HCT116 (cell line): ENCODE measurements around the gene MORN1. TPM values are rescaled to one million over a fixed set of nuclear protein-coding genes. Genes with fewer than 3 reads are reported as not detected.

Source experiments
- ATAC-seq: fragments of 200-7000 bp; cut with Tn5 transposase; 2 replicates; pipeline ENCODE4 v1.9.1; 2020; ENCODE audit warnings: mild to moderate bottlenecking, moderate library complexity
- BruUV-seq: library from RNA; stranded (reverse); fragments of 400-500 nt; replicated peaks from 2 replicates; lab custom pipeline; 2021; lab: Mats Ljungman, UMichigan
- CTCF ChIA-PET: fragments of 300-600 bp; sonication (Branson Sonifier 250); formaldehyde crosslinking; loops from one replicate; lab custom pipeline; 2021; ENCODE audit warnings: antibody characterized with exemption; lab: Charles Lee
- POLR2A ChIA-PET: fragments of 300-600, 350-600 bp; sonication (Branson Sonifier 250); formaldehyde crosslinking; loops from one replicate; lab custom pipeline; 2021; ENCODE audit warnings: antibody characterized with exemption; lab: Charles Lee
- RAD21 ChIA-PET, 2 experiments: fragments of 300-600 bp; sonication (Branson Sonifier 250); formaldehyde crosslinking; loops; one replicate each; lab custom pipeline; 2023; ENCODE audit warnings: low total read pairs in 2 of 2; ENCODE audit not compliant: uncharacterized antibody in 2 of 2, unreplicated experiment in 2 of 2, low non-redundant PET in 1 of 2; lab: Charles Lee
- DNase-seq: peaks from one replicate; pipeline ENCODE4 v3.0.0-alpha.2; 2010; ENCODE audit warnings: low read depth, low spot score
- H2AFZ ChIP-seq: fragments of 200-600 bp; shearing (Covaris generic), sonication (generic); 2 replicates; pipeline ENCODE4 v1.6.1; 2017; ENCODE audit warnings: low read depth, mixed run types, mixed read lengths, antibody characterized with exemption, low read length; ENCODE audit not compliant: poor library complexity, severe bottlenecking
- H3K27ac ChIP-seq: 2 replicates; pipeline ENCODE4 v1.5.1; 2012; ENCODE audit warnings: low read depth, low read length
- H3K27me3 ChIP-seq: fragments of 200-600 bp; sonication (generic); 2 replicates; pipeline ENCODE4 v1.6.1; 2016; ENCODE audit warnings: mixed run types, low read length, mixed read lengths; ENCODE audit not compliant: insufficient read depth
- H3K36me3 ChIP-seq, 2 experiments: fragments of 200-500 bp in 1 of 2; fragments of 200-600 bp in 1 of 2; sonication (Bioruptor generic) in 1 of 2; sonication (generic) in 1 of 2; 2 replicates each; pipeline versions ENCODE4 v1.5.1 to v1.6.1; 2014 to 2016; ENCODE audit warnings: low read length in 2 of 2, inconsistent platforms in 1 of 2, mixed read lengths in 1 of 2, mixed run types in 1 of 2; ENCODE audit not compliant: insufficient read depth in 2 of 2, control insufficient read depth in 1 of 2
- H3K4me1 ChIP-seq, 2 experiments: fragments of 200-600 bp in 1 of 2; sonication (generic) in 1 of 2; 2 replicates each; pipeline versions ENCODE4 v1.5.1 to v1.6.1; 2012 to 2017; ENCODE audit warnings: low read length in 2 of 2, inconsistent platforms in 1 of 2, mild to moderate bottlenecking in 1 of 2, mixed read lengths in 1 of 2, mixed run types in 1 of 2, moderate library complexity in 1 of 2; ENCODE audit not compliant: insufficient read depth in 2 of 2, control insufficient read depth in 1 of 2
- H3K4me2 ChIP-seq: fragments of 200-600 bp; sonication (generic); 2 replicates; pipeline ENCODE4 v1.6.1; 2017; ENCODE audit warnings: mixed run types, low read length, mixed read lengths
- H3K4me3 ChIP-seq, 2 experiments: fragments of 200-600 bp in 1 of 2; sonication (generic) in 1 of 2; replicated peaks in 1 of 2; 2 replicates each; pipeline ENCODE4 v1.5.1; 2011 to 2016; ENCODE audit warnings: low read length in 2 of 2, control low read depth in 1 of 2, low read depth in 1 of 2, mild to moderate bottlenecking in 1 of 2, mixed read lengths in 1 of 2, mixed run types in 1 of 2
- H3K79me2 ChIP-seq: fragments of 200-600 bp; sonication (generic); 2 replicates; pipeline ENCODE4 v1.6.1; 2017; ENCODE audit warnings: mild to moderate bottlenecking, mixed run types, low read length, moderate library complexity, mixed read lengths; ENCODE audit not compliant: insufficient read depth
- H3K9ac ChIP-seq: fragments of 200-600 bp; sonication (generic); 2 replicates; pipeline ENCODE4 v1.6.1; 2016; ENCODE audit warnings: low read length, mixed read lengths
- H3K9me2 ChIP-seq: fragments of 200-600 bp; sonication (generic), shearing (Covaris generic); 2 replicates; pipeline ENCODE4 v1.6.1; 2017; ENCODE audit warnings: mixed run types, mild to moderate bottlenecking, moderate library complexity; ENCODE audit not compliant: insufficient read depth
- H3K9me3 ChIP-seq, 2 experiments: fragments of 200-500 bp in 1 of 2; fragments of 200-600 bp in 1 of 2; sonication (Bioruptor generic) in 1 of 2; sonication (generic) in 1 of 2; 2 replicates each; pipeline ENCODE4 v1.6.1; 2014 to 2017; ENCODE audit warnings: low read length in 2 of 2, mixed read lengths in 2 of 2, inconsistent platforms in 1 of 2, low read depth in 1 of 2, mild to moderate bottlenecking in 1 of 2, mixed run types in 1 of 2, moderate library complexity in 1 of 2; ENCODE audit not compliant: control insufficient read depth in 1 of 2, insufficient read depth in 1 of 2
- H4K20me1 ChIP-seq: fragments of 200-600 bp; sonication (generic), shearing (Covaris generic); 2 replicates; pipeline ENCODE4 v1.6.1; 2017; ENCODE audit warnings: mixed run types, mild to moderate bottlenecking, moderate library complexity; ENCODE audit not compliant: insufficient read depth
- EZH2phosphoT487 ChIP-seq: fragments of 200-600 bp; IDR thresholded peaks from 2 replicates; pipeline ENCODE4 v1.6.1; 2018; ENCODE audit warnings: antibody characterized with exemption, borderline replicate concordance
- MAX ChIP-seq: IDR thresholded peaks from 2 replicates; pipeline ENCODE4 v1.6.1; 2012
- POLR2A ChIP-seq: IDR thresholded peaks from 2 replicates; pipeline ENCODE4 v1.7.0; 2011; ENCODE audit warnings: borderline replicate concordance; ENCODE audit not compliant: insufficient read depth, insufficient read length; ENCODE audit errors: extremely low read depth
- REST ChIP-seq: IDR thresholded peaks from 2 replicates; pipeline ENCODE4 v1.6.1; 2012; ENCODE audit warnings: low read depth
- SP1 ChIP-seq: IDR thresholded peaks from 2 replicates; pipeline ENCODE4 v1.6.1; 2012; ENCODE audit warnings: low read depth
- ZFX ChIP-seq: fragments of 450-650 bp; IDR thresholded peaks from 2 replicates; pipeline ENCODE4 v1.6.1; 2017
- ZNF274 ChIP-seq: fragments of 200-500 bp; sonication (Bioruptor generic); IDR thresholded peaks from 2 replicates; pipeline ENCODE4 v1.6.1; 2014; ENCODE audit warnings: mild to moderate bottlenecking, low read depth, low read length, inconsistent platforms
- intact Hi-C: fragments of 100-400 bp; cut with micrococcal nuclease; formaldehyde crosslinking; loops from 2 replicates; pipeline ENCODE4 v1.10.0; 2022
- total RNA-seq: library from RNA; stranded (reverse); gene quantifications from one replicate; pipeline ENCODE4 v1.2.1, GENCODE V29; 2021; ENCODE audit not compliant: unreplicated experiment

MORN1 gene
- total RNA-seq, 1 experiment from 2014 or later, result 21.4 TPM

- TF ChIP-seq EZH2phosphoT487 (no peak), REST (no peak), MAX (no peak), ZFX (no peak), POLR2A (no peak), SP1 (no peak), ZNF274 (no peak)
- Histone ChIP-seq H3K4me3 (no peak overlapping the region), H4K20me1 (no peaks in the 10 kb centered on the region), H3K27me3 (no peaks in the 10 kb centered on the region), H3K4me2 (no peak overlapping the region), H3K9ac (no peak overlapping the region), H3K36me3 (peaks cover 20 to 30% of the 10 kb centered on the region in 2 experiments), H3K79me2 (peaks cover 14% of the 10 kb centered on the region; the same call in 1 of the 2 replicates), H3K4me1 (no peaks in the 10 kb centered on the region), H3K9me3 (no peaks in the 10 kb centered on the region), H2AFZ (no peak overlapping the region), H3K27ac (no peak overlapping the region), H3K9me2 (no peaks in the 10 kb centered on the region)
- DNase-seq, result no peak
- BruUV-seq, result TSS peak; percentile 36
- ChIA-PET POLR2A (no interaction called here), RAD21 (no interaction called here), CTCF (no interaction called here)
- intact Hi-C loops, result no loop called here
- ATAC-seq, result no peak
Measured at GRCh38 chr1:2404890-2405511, 13.6 kb upstream of the MORN1 start.
